CMK (cell line): ENCODE results near the gene CTR9.

Source experiments
- DNase-seq: peaks from one replicate; pipeline ENCODE4 v3.0.0-alpha.2; 2010; ENCODE audit warnings: low read depth

Gene CTR9

GRCh38 chr11:10780040-10780439 lies 29.0 kb downstream of the CTR9 start:
- no peak for DNase-seq

- DNase-seq: no peak
Observed at GRCh38 chr11:10784232-10785145, 33.4 kb downstream of the CTR9 start.

- DNase-seq: no peak
Observed at GRCh38 chr11:10785146-10785474, 34.1 kb downstream of the CTR9 start.

GRCh38 chr11:10786451-10786850 lies 35.4 kb downstream of the CTR9 start:
- DNase-seq: no peak

GRCh38 chr11:10792385-10793068 lies 41.5 kb downstream of the CTR9 start:
- DNase-seq: peak; percentile 71

- no peak for DNase-seq
Observed at GRCh38 chr11:10793470-10794255, 42.6 kb downstream of the CTR9 start.

- no peak for DNase-seq
Observed at GRCh38 chr11:10796191-10796590, 45.1 kb downstream of the CTR9 start.

- DNase-seq: no peak
Observed at GRCh38 chr11:10797001-10797400, 46.0 kb downstream of the CTR9 start.

- DNase-seq: no peak
Observed at GRCh38 chr11:10797531-10797930, 46.5 kb downstream of the CTR9 start.

- DNase-seq: no peak
Observed at GRCh38 chr11:10798330-10798928, 47.4 kb downstream of the CTR9 start.

GRCh38 chr11:10800292-10800691 lies 49.2 kb downstream of the CTR9 start:
- DNase-seq: no peak

GRCh38 chr11:10803676-10804075 lies 52.6 kb downstream of the CTR9 start:
- DNase-seq: no peak

- DNase-seq: no peak
Observed at GRCh38 chr11:10805741-10806140, 54.7 kb downstream of the CTR9 start.

- no peak for DNase-seq
Observed at GRCh38 chr11:10806206-10806605, 55.2 kb downstream of the CTR9 start.

GRCh38 chr11:10807493-10808234 lies 56.6 kb downstream of the CTR9 start:
- DNase-seq: no peak

GRCh38 chr11:10808235-10808552 lies 57.1 kb downstream of the CTR9 start:
- no peak for DNase-seq

- DNase-seq: peak; percentile 93
Observed at GRCh38 chr11:10808553-10809372, 57.7 kb downstream of the CTR9 start, which contains the start of gene EIF4G2. Gene EIF4G2 (minus strand): TSS chr11:10808926.

- no peak for DNase-seq
Observed at GRCh38 chr11:10809373-10810160, 58.5 kb downstream of the CTR9 start.

GRCh38 chr11:10813945-10814344 lies 62.9 kb downstream of the CTR9 start:
- DNase-seq: no peak

GRCh38 chr11:10818594-10818993 lies 67.5 kb downstream of the CTR9 start:
- no peak for DNase-seq
